ENCODE data around the gene KCNJ5. TPM values are rescaled to one million over a fixed set of nuclear protein-coding genes. Genes with fewer than 3 reads are reported as not detected.

The KCNJ5 gene
- polyA plus RNA-seq, 3 donors, result 4.3 to 5.3 (median 4.8) TPM

GRCh38 chr11:128868841-128869671 is 22.1 kb upstream of the KCNJ5 start:
- no peak for DNase-seq (ENCODE audit: low read depth in 3 of 3, low spot score in 2 of 3)

GRCh38 chr11:128871168-128871610 is 20.0 kb upstream of the KCNJ5 start:
- DNase-seq (ENCODE audit: low read depth in 3 of 3, low spot score in 2 of 3), result no peak

DNA sequence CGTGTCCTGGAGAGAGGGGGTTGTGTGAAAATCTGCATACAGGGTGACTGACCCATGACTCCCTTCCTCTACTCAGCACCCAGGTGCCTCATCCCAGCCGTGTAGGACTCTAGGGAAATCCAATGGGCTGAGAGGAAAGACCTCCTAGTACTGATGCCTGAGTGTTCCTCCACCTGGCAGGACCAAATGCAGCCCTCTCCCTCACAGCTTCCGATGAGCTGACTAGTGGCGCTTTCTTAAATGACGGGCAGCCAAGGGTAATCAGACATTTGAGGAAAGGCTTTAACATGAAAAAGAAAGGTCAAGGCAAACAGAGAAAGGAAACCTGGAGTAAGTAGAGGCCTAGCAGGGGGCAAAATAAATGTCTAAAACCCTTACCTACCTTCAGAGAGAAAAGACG is 19.1 kb upstream of the KCNJ5 start:
- no peak for DNase-seq (ENCODE audit: low read depth in 3 of 3, low spot score in 2 of 3)

- DNase-seq (ENCODE audit: low read depth in 3 of 3, low spot score in 2 of 3), result no peak
These were observed 18.6 kb upstream of the KCNJ5 start for GRCh38 chr11:128872594-128872993.

GRCh38 chr11:128874427-128874826 is 16.7 kb upstream of the KCNJ5 start:
- no peak for DNase-seq (ENCODE audit: low read depth in 3 of 3, low spot score in 2 of 3)

DNA sequence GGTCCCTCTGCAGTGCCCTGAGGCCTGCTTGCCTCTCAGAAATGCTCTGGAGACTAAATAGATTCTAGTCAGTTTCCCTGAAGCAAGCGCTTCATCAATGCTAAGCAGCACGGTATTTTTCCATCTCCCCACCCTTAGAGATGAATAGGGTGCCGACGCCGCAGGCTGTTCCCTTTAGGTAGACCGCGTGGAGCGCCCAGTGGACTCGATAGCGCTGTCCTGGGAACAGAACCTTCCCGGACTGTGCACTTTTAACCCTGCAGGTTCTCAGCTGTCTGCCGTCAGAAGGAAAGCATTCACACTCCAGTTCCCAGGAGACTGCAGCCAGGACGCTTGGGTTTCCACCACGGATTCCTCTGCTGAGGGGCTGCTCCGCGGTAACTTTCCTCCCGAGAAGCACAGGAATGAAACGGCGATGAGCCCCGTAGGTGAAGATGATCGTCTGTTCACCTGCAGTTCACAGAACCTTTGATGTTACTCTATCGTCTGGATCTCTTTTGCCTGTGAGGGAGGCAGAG is 15.0 kb upstream of the KCNJ5 start:
- DNase-seq (ENCODE audit: low read depth in 3 of 3, low spot score in 2 of 3), result no peak

DNA sequence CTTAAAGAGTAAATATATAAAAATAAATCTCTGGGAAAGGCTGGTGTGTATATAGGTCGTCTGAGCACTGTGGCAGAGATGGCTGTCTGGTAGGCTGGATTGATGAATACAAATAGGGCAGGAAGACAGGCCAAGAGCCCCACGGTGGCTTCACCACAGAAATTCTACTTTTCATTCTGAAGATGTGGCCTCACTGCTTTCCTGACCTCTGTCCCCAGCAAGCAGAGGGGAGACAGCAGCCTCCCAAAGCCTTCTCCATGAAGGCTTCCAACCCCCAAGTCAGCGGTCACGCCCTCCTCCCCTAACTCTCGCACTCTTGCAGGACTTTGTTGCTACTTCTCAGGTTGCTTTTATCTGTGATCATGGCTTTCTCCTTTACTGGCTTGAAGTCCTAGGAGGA is 13.4 kb upstream of the KCNJ5 start:
- DNase-seq (ENCODE audit: low read depth in 3 of 3, low spot score in 2 of 3), result no peak

DNA sequence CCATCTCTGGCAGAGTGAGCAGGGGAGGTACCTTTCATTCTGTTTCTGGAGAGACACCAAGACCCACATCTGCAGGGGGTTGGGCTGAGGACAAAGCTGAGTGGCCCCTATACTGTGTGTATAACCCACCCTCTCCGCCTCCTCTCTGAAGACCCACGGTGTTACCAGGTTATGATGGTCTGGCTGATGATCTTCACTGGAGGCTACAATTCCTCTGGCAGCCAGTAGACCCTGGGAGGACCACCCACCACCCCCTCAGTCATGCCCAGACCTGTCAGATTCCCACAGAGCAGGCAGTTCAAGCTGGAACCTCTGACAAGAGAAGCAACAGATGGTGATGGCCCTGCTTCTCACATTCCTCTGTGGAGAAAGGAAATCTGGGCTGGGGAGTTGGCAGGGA is 12.7 kb upstream of the KCNJ5 start:
- no peak for DNase-seq (ENCODE audit: low read depth in 3 of 3, low spot score in 2 of 3)

DNA sequence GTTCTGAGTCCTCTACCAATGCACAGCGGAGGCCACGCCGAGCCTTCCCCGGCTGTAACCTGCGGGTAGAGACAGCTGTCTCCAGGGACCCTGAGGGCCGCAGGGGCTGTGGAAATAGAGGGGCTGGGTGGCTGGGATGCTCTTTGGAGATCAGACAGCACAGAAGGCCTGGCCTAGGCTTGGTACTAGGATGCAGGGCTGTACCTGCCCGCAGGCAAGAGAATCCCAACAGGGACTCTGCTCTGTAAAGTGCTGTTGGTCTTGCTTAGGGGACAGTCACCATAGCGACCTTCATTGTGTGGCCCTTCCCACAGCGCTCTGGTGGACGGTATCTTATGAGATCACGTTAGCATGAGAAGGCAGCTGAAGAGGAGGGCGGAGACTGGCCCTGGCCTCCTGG is 11.3 kb upstream of the KCNJ5 start:
- DNase-seq (ENCODE audit: low read depth in 3 of 3, low spot score in 2 of 3), result no peak

- no peak for DNase-seq (ENCODE audit: low read depth in 3 of 3, low spot score in 2 of 3)
These were observed 9.9 kb upstream of the KCNJ5 start for GRCh38 chr11:128881221-128881620.

DNA sequence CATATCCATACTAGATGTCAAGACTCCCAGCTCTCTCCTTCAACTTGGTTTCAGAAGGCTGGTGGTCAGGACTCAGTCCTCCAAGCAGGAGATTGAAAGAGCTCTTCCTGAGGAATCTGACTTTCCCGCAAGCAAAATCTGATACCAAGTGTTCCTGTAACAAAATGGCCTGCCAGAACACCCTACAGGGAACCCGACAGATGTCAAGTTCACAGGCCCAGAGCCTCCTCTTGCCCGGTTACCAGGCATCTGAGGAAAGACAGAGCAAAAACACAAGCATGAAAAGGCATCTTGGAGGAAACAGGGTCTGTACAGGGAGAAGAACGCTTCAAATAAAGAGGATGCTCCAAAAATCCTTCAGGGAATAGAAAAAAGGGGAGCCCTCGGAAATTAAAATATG is 8.7 kb upstream of the KCNJ5 start:
- DNase-seq (ENCODE audit: low read depth in 3 of 3, low spot score in 2 of 3), result no peak

GRCh38 chr11:128884054-128884453 is 7.1 kb upstream of the KCNJ5 start:
- DNase-seq (ENCODE audit: low read depth in 3 of 3, low spot score in 2 of 3), result no peak

DNA sequence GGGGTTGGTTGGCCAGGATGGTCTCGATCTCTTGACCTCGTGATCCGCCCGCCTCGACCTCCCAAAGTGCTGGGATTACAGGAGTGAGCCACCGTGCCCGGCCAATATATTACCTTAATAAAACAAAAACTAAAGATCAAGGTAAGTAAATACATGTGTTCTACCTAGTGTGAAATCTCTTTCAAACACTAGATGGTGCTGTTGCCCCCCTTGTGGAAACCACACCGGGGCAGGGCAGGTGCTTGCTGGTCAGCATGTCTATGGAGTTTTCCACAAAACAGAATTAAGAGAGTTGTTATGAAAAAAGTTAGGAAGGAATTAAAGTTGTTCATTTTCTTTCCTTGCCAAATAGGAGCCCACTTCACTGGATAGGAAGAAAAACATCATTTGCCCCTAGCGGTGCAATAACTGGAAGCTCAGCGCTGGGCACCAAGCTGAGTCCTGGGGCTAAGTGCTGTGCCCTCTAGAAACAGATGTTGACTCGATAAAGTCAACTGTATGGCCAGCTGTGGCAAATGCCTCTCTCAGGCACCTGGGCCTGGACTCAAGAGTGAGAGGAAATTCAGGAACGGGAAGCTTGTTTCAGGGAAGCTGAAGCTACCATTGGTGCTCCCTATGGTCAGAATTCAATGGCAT is 6.3 kb upstream of the KCNJ5 start:
- no peak for DNase-seq (ENCODE audit: low read depth in 3 of 3, low spot score in 2 of 3)

DNA sequence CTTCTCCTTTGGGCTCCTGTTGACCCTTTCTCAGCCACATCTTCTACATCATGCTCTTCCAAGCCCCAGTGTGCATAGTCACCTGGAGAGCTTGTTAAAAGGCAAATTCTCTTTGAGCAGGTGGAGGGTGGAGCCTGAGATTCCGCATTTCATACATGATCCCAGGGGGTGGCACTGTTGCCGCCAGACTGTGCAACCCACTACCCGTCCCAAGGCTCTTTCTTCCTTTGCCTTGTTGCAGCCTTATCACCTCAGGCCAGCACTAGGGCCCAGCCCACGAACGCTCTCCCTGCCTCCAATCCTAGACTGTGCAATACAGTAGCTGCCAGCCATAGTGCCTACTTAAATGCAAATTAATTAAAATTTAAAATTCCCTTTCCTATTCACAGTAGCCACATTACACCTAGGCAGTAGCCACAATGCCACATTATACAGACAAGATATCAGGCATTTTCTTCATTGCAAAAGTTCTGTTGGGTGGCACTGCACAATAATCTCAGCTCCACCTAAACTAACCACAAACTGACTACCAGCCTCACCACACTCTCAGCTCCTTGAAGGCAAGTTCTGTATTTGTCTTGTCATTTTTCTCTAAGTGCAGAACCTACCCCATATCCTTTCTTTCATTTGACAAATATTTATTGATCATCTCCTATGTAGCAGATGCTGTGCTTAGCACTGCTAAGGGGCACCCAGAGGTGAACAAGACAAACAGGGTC is 4.6 kb upstream of the KCNJ5 start:
- no peak for DNase-seq (ENCODE audit: low read depth in 3 of 3, low spot score in 2 of 3)

DNA sequence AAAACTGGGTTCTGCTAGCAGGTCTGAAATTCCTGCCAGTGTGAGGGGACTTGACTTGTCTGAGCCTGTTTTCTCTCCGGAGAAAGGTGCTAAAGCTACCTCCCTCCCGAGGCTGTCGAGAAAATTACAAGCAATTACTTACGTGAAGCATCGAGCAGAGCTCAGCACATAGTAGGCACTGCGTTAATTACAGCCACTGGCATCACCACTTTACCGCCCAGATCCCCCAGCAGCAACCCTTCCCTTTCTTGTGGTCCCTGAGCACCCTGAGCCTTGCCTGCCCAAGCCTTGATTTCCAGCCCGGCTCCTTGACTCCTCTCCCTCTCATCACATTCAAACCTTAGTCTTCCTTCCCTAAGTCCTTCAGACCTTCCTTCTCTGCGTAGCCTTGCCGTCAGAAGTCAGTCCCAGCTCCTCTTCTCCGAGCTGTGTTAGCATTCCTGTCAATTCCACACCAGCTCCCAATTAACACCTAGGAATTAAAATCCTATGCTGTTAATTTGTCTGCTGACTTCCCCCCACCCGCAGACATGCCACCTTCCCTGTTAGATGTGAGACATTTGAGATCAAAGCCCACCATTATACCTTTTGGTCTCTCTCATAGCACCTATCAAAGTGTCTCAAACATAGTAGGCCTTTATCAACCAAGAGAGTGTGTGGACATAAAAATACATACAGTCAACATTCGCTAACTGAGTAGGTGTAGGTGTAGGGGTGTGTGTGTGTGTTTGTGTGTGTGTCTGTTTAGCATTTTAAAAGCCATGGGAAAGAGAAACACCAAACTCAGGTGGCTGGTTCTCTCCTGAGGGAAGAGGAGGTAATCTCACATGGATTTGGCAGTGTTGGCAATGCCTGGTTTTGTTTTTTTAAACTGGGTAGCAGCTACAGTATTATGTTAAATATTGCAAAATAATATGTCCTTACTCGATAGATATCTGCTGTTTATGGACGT is 2.8 kb upstream of the KCNJ5 start:
- no peak for DNase-seq (ENCODE audit: low read depth in 3 of 3, low spot score in 2 of 3)

DNA sequence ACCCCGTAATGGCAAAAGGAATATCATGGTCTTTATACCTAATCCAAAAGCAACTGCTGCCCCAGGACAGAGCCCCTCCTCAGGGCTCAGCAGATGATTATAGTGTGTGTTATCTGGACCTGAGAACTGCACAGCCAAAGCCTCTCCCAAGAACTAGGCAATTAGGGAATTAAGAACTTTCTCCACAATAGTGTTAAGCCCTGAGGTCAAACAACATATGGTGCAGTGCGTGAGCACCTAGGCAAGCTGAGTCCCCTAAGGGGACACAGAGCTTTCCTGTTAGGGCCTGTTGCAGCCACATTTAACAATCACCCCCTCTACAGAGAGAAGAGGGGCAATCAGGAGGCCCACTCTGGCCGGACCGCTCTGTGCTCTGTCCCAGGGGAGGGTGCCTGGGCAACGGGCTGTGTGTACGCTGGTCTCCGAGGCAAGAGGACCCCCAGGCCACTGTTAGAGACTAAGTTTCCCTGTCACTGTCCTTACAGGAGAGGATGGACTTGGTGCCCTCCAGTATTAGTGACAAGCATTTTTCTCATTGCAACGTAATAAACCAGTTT is 1.4 kb upstream of the KCNJ5 start:
- DNase-seq (ENCODE audit: low read depth in 3 of 3, low spot score in 2 of 3), result no peak

DNA sequence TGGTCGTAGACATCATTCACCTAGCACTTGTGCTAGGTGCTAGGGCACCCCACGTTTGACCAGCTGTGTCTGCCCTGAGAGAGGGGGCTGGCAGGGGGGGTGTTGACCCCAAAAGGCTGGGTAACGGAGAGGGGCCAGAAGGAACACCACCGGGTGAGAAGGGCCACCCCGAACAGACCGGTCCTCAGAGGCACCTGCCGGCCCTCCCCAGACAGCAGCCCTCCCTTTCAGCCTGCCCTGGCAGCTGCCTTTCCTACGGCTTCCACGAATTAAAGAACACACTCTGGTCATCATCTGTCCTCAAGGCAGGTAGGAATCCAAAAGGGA is 977 bp upstream of the KCNJ5 start:
- DNase-seq (ENCODE audit: low read depth in 3 of 3, low spot score in 2 of 3), result no peak

- no peak for DNase-seq (ENCODE audit: low read depth in 3 of 3, low spot score in 2 of 3)
These were observed 800 bp downstream of the KCNJ5 start for GRCh38 chr11:128891913-128892398.

DNA sequence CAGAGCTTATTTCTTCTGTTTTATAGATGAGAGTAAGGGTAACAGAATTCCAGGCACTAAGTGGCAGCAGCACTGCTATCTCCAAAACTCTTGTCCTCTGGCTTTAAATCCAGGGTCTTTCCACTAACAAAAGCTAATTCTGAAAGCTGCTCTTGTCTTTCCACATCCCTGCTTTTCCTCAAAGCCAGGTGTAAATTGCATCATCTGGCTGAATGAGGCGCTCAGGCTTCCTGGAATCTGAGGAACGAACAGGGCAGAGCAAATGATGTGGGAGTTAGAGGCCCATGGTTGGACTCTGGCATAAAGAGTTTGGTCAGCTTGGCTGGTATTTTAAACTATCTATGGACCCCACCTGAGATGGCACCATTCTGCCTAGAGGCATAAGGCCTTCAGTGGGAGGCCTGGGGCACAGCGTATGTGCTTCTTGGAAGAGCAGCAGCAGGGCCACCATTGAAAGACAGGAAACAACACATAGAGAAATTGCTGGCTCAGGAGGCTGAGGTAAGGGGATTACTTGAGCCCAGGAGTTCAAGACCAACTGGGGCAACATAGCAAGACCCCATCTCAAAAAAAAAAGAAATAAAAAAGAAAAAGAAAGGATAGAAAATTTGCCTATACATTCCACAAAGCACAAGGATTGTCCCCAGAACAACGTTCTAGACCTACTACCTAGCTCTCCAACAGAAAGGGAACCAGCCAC is 1.9 kb downstream of the KCNJ5 start:
- DNase-seq (ENCODE audit: low read depth in 3 of 3, low spot score in 2 of 3), result no peak
